ENCODE data around the gene ZNF296. TPM values are rescaled to one million over a fixed set of nuclear protein-coding genes. Genes with fewer than 3 reads are reported as not detected.

The ZNF296 gene
- total and polyA plus RNA-seq, 2 of the 8 experiments (the other 6 are each of a cell fraction or from before 2014, with no cell fraction given): 2.7 to 7.5 TPM

DNA sequence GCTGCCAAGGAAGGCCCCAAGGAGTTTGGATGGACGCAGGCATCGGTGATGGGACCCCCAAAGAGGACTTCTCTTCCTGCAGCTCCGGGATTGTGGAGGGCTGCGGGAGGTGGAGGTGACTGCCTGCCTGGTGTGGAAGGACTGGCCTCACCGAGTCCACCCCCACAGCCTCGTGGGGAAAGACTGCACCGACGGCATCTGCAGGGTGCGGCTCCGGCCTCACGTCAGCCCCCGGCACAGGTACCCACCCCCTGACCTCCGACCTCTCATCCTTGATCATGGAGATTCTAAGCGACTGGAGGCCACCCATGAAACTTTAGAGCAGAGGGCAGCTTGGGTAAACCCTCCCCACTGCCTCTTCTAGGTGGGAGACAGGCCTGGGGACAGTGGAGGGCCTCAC, 54.3 kb downstream of the ZNF296 start:
- Histone ChIP-seq H3K14ac (ENCODE audit: insufficient read length) (no peak overlapping the region), H3K79me1 (ENCODE audit: low read depth, low read length) (no peaks in the 10 kb centered on the region), H4K20me1 (replicated peaks in 1 of 2; ENCODE audit: control insufficient read depth in 1 of 2, insufficient read depth in 2 of 2, low read length in 2 of 2) (no peaks in the 10 kb centered on the region), H2AFZ (ENCODE audit: low read length) (no peak overlapping the region), H2AK5ac (ENCODE audit: low read depth, low read length) (peak overlapping the region; percentile 39; the same call in 1 of the 2 replicates), H3K27ac (ENCODE audit: low read depth, low read length) (no peak overlapping the region), H2BK5ac (ENCODE audit: low read depth, low read length) (no peak overlapping the region), H2BK12ac (ENCODE audit: low read depth, low read length) (no peak overlapping the region), H4K5ac (ENCODE audit: insufficient read length, low read depth, low read length) (no peak overlapping the region), H2BK120ac (replicated peaks; ENCODE audit: low read depth, low read length) (no peak overlapping the region), H2BK20ac (ENCODE audit: low read length) (no peak overlapping the region), H4K8ac (ENCODE audit: extremely low read depth, insufficient read depth, low read length) (no peak overlapping the region), H3K4ac (replicated peaks; ENCODE audit: insufficient read length, low read depth, low read length) (no peak overlapping the region), H3K36me3 (ENCODE audit: control insufficient read depth in 2 of 4, insufficient read depth in 4 of 4, low read length in 3 of 4) (no peaks in the 10 kb centered on the region; a peak in 1 of 8 replicates), H2BK15ac (ENCODE audit: low read length) (no peak overlapping the region), H3K79me2 (ENCODE audit: control insufficient read depth in 1 of 2, insufficient read depth in 2 of 2, low read length in 2 of 2) (no peaks in the 10 kb centered on the region), H3K56ac (replicated peaks; ENCODE audit: insufficient read length, low read depth, low read length) (no peak overlapping the region), H3K4me2 (ENCODE audit: insufficient read depth in 1 of 2, low read depth in 2 of 2, low read length in 2 of 2) (no peak overlapping the region), H3K9ac (replicated peaks in 1 of 4; ENCODE audit: extremely low read depth in 1 of 4, low read depth in 3 of 4, low read length in 3 of 4) (no peak overlapping the region; a peak in 1 of 7 replicates), H3K23me2 (ENCODE audit: low read depth, low read length) (no peaks in the 10 kb centered on the region), H3K23ac (ENCODE audit: insufficient read length) (no peak overlapping the region), H3K4me1 (replicated peaks in 1 of 4; ENCODE audit: control insufficient read depth in 3 of 4, insufficient read depth in 4 of 4, low read length in 3 of 4) (0 out of 7 replicates have a peak, but pooled peaks cover 0 to 2% (median 0%) of the 10 kb centered on the region in 4 experiments), H3K18ac (ENCODE audit: extremely low read depth, low read length) (no peak overlapping the region), H3K9me3 (ENCODE audit: insufficient read depth in 2 of 2, low read depth in 1 of 2, low read length in 1 of 2) (no peaks in the 10 kb centered on the region), H4K91ac (replicated peaks; ENCODE audit: insufficient read length, low read length) (no peak overlapping the region), H3K4me3 (ENCODE audit: extremely low read depth in 1 of 4, insufficient read depth in 2 of 4, low read depth in 3 of 4, low read length in 4 of 4) (no peak overlapping the region), H3K27me3 (replicated peaks in 1 of 4; ENCODE audit: control insufficient read depth in 3 of 4, extremely low read depth in 1 of 4, insufficient read depth in 3 of 4, low read length in 3 of 4) (no peaks in the 10 kb centered on the region)
- DNase-seq (ENCODE audit: low read depth in 1 of 2, low spot score in 2 of 2) (no peak), FAIRE-seq (no peak)
- WGBS, 2 experiments (ENCODE audit: extremely low coverage in 1 of 2, insufficient coverage in 1 of 2, insufficient read length in 1 of 2, insufficient replicate concordance in 2 of 2, low coverage in 1 of 2, low lambda C conversion rate in 2 of 2, missing lambda C conversion rate in 1 of 2): 95% methylated on average over 7 of the region's 14 CpGs; no CpG with 5 or more reads in 1 of the 2 experiments
- POLR2A ChIA-PET (ENCODE audit: partially characterized antibody): interaction anchor here (0.6 to 1.2 kb wide), 3 partner anchors 9 to 176 kb away, joined by 3 to 4 read pairs (median 3); partner anchors contain the start of gene NECTIN2
- TF ChIP-seq KDM4A (IDR thresholded peaks at IDR 0.05; ENCODE audit: low read depth, low read length, severe bottlenecking) (no peak), RAD21 (IDR thresholded peaks at IDR 0.05 in 1 of 2, conservative IDR thresholded peaks at IDR 0.05 in 1 of 2; ENCODE audit: low read depth in 2 of 2, low read length in 2 of 2) (no peak), RXRA (IDR thresholded peaks at IDR 0.05; ENCODE audit: insufficient read depth, low read depth, low read length) (no peak), RBBP5 (IDR thresholded peaks at IDR 0.05; ENCODE audit: borderline replicate concordance, low read depth, low read length) (no peak)
- TF ChIP-seq, protein P1, sequence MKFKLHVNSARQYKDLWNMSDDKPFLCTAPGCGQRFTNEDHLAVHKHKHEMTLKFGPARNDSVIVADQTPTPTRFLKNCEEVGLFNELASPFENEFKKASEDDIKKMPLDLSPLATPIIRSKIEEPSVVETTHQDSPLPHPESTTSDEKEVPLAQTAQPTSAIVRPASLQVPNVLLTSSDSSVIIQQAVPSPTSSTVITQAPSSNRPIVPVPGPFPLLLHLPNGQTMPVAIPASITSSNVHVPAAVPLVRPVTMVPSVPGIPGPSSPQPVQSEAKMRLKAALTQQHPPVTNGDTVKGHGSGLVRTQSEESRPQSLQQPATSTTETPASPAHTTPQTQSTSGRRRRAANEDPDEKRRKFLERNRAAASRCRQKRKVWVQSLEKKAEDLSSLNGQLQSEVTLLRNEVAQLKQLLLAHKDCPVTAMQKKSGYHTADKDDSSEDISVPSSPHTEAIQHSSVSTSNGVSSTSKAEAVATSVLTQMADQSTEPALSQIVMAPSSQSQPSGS (IDR thresholded peaks at IDR 0.05; ENCODE audit: low read length): no peak
- TF ChIP-seq, protein P2, sequence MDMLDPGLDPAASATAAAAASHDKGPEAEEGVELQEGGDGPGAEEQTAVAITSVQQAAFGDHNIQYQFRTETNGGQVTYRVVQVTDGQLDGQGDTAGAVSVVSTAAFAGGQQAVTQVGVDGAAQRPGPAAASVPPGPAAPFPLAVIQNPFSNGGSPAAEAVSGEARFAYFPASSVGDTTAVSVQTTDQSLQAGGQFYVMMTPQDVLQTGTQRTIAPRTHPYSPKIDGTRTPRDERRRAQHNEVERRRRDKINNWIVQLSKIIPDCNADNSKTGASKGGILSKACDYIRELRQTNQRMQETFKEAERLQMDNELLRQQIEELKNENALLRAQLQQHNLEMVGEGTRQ (IDR thresholded peaks at IDR 0.05; ENCODE audit: low read length): no peak
- CTCF ChIA-PET (ENCODE audit: partially characterized antibody): interaction anchor here (0.6 to 1.1 kb wide), 3 partner anchors 15 to 379 kb away, joined by 3 to 5 read pairs (median 3); no protein-coding TSS in a partner anchor

All from H1 (cell line).